ENCODE results near the gene SYT15. TPM values are rescaled to one million over a fixed set of nuclear protein-coding genes. Genes with fewer than 3 reads are reported as not detected.

The SYT15 gene
- total RNA-seq, 2 donors from 2014 or later = 1.0 to 1.1 TPM

DNA sequence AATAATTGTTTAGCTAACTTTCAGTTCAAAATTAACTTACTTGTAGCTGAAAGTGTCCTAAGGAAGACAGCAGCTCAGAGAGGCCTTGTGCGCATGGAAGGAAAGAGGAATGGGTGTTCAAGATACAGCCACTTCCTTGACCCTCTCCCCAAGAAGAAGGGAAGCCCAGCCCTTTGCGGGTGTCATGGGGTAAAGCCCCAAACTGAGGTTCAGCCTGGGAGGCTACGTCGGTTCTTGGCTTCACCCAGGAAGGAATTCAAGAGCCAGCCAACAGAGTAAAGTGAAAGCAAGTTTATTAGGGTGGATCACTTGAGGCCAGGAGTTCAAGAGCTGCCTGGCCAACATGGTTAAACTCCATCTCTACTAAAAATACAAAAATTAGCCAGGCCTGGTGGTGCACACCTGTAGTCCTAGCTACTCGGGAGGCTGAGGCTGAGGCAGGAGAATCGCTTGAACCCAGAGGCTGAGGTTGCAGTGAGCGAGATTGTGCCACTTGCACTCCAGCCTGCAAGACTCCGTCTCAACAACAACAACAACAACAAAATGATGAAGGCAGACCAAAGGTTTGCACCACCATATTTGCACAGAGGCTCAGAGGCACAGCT lies 38.4 kb upstream of the SYT15 start:
- ATAC-seq (no peak), DNase-seq (peak in 1 of 3 donors; percentile 2)
- Mint-ChIP-seq H3K27ac (no peak overlapping the region), H3K4me1 (peaks cover 6% of the 10 kb centered on the region), H3K27me3 (peaks cover 45% of the 10 kb centered on the region), H3K4me3 (peak overlapping the region; percentile 5), H3K36me3 (ENCODE audit: low read depth) (peaks cover 5% of the 10 kb centered on the region)
- H3K9me3 ChIP-seq (ENCODE audit: control insufficient read depth, low read length, poor library complexity, severe bottlenecking) = no peaks in the 10 kb centered on the region

DNA sequence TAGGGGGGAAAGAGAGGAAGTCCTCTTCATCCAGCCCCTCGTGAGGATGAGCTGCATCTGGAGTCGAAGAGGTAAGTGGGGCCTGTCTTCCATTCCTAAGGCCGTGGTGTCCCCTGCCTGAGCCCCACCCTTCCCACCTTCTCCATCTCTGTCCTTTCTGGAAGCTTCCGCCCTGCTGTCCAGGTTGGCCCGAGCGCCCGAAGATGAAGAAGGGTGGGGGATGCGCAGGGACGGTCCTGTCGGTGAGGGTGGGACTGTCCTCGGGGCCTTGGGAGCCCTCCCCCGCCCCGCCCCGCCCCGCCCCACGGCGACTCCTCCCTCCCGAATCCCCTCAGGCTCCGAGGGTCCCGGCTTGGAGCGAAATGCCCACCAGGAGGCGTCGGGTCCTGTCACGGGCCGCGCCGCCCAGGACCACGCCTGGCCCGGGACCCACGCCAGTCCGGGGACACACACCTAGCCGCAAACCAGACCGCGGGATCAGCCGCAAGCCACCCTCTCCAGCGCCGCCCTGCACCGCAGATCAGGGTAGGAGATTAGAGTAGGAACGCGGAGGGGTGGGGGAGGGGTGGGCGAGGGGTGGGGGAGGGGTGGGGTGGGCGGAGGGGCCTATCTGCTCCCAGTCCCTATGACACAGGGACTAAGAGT lies 37.8 kb upstream of the SYT15 start:
- H3K9me3 ChIP-seq (ENCODE audit: control insufficient read depth, low read length, poor library complexity, severe bottlenecking) = no peaks in the 10 kb centered on the region
- DNase-seq (peak in 2 of 3 donors; percentile 7 to 11), ATAC-seq (no peak)
- peaks cover 5% of the 10 kb centered on the region for H3K36me3 Mint-ChIP-seq (ENCODE audit: low read depth)
- peaks cover 44% of the 10 kb centered on the region for H3K27me3 Mint-ChIP-seq
- peak overlapping the region; percentile 2 for H3K4me3 Mint-ChIP-seq
- no peak overlapping the region for H3K27ac Mint-ChIP-seq
- H3K4me1 Mint-ChIP-seq = peaks cover 6% of the 10 kb centered on the region

DNA sequence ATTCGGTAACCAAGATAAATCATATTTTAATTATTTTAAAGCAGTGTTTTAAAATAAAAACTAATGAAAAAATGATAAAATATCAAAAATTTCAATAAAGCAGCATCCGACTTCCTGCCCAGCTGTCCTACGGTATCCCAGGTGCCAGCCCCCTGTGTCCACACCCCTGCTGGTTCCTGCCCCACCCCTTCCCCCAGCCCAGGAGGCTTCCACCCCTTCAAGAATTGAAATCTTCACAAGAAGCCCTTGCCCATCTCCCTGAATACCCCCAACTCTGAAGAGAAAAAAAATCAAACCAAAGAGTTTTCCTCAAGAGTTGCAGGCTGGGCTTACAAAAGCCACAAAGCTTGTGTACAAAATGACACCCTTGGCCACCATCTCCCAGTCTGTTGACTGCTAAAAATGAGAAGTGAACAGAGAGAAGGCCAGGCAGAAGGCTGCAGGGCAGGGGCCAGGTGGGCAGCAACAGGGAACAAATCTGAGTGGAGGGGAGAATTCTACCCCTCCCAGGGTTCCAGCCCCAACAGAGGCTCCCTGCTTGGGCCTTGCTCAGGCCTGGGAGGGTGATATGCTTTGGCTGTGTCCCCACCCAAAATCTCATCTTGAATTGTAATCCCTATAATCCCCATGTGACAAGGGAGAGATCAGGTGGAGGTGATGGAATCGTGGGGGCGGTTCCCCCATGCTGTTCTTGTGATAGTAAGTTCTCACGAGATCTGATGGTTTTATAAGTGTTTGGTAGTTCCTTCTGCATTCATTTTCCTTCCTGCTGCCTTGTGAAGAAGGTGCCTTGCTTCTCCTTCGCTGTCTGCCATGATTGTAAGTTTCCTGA lies 37.0 kb upstream of the SYT15 start:
- H3K4me1 Mint-ChIP-seq = peaks cover 6% of the 10 kb centered on the region
- ATAC-seq (no peak), DNase-seq (peak in 1 of 3 donors; percentile 3)
- H3K9me3 ChIP-seq (ENCODE audit: control insufficient read depth, low read length, poor library complexity, severe bottlenecking) = no peaks in the 10 kb centered on the region
- peaks cover 36% of the 10 kb centered on the region for H3K27me3 Mint-ChIP-seq
- H3K36me3 Mint-ChIP-seq (ENCODE audit: low read depth) = peaks cover 5% of the 10 kb centered on the region
- no peak overlapping the region for H3K27ac Mint-ChIP-seq
- H3K4me3 Mint-ChIP-seq = no peak overlapping the region

DNA sequence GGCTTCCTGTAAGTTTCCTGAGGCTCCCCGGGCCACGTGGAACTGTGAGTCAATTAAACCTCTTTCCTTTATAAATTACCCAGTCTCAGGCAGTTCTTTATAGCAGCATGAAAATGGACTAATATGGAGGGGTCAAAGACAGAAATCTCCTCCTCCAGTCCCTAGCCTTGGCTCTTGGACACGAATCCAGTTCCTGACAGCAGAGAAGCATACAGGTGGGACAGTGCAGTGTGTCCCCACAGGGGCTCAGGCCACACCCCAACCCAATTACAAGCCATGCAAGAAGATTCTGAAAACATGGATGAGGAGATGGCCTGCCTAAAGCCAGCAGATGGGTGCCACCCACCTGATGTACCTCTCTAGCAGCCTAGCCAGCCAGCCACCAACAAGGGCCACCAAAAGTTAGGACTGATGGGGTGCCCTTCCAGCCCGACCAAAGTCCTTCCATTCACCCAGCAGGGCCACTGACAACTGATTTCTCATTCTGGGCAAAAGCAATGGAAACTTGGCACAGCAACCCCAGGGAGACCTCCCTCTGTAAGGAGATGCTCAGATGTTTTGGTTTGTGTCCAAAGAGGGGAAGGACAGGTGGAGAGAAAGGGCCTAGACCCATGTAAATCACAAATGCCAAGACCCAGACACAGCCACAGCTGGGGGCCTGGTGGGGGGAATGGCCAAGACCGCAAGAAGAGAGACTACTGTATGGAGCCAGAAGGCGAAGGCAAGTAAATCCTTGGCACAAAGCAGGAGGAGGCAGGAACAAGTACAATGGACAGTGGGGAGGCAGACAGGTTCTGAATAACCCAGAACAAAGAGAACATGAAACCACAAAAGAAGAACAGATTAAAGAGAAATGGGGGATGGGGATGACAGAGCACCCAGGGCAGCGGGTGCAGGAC lies 36.1 kb upstream of the SYT15 start:
- DNase-seq (peak in 1 of 3 donors; percentile 7), ATAC-seq (no peak)
- Mint-ChIP-seq H3K4me3 (no peak overlapping the region), H3K36me3 (ENCODE audit: low read depth) (peaks cover 5% of the 10 kb centered on the region), H3K4me1 (peaks cover 6% of the 10 kb centered on the region), H3K27ac (no peak overlapping the region), H3K27me3 (peaks cover 28% of the 10 kb centered on the region)
- no peaks in the 10 kb centered on the region for H3K9me3 ChIP-seq (ENCODE audit: control insufficient read depth, low read length, poor library complexity, severe bottlenecking)

DNA sequence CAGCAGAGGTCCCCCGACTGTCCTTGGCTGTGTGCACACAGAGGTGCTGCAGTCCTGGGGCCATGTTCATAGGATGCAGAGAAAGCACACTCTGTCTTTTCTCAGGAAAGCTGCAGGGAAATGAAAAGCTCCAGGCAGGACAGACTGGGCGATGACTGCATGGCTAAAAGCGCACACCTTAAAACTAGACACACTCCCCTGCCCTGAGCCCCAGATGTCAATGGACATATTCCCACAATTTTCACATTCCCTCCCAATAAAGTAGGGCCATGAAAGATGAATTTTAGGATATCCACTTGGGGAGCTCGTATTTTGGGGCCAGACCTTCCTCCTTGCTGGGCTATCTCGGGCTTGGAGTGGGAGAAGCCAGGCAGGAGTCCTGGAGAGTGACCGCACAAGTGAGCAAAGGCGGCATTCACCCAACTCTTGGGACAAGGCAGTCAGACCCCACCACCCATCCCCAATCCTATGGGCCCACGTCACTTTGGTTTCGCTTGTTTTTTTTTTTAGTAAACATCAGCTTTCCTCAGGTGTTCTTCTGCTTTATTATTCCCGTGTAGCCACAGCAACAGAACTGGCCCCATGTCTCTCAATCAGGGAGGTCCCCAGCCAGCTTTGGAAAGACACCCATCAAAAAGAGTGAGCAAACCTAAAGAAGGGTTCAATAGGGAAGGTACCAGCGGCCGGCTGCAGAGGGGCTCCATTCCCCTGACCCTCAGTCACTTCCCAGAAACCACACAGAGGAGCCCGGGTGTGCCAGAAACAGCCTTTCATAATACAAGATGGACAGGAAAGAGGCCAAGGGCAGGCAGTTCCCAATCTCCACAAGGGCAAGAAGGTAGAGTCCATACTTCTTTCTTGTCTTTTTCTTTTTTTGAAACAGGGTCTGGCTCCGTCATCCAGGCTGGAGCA lies 35.2 kb upstream of the SYT15 start:
- ATAC-seq (no peak), DNase-seq (peak in 1 of 3 donors; percentile 9)
- Mint-ChIP-seq H3K36me3 (ENCODE audit: low read depth) (peaks cover 5% of the 10 kb centered on the region), H3K4me1 (peaks cover 6% of the 10 kb centered on the region), H3K4me3 (no peak overlapping the region), H3K27ac (no peak overlapping the region), H3K27me3 (peaks cover 19% of the 10 kb centered on the region)
- no peaks in the 10 kb centered on the region for H3K9me3 ChIP-seq (ENCODE audit: control insufficient read depth, low read length, poor library complexity, severe bottlenecking)

DNA sequence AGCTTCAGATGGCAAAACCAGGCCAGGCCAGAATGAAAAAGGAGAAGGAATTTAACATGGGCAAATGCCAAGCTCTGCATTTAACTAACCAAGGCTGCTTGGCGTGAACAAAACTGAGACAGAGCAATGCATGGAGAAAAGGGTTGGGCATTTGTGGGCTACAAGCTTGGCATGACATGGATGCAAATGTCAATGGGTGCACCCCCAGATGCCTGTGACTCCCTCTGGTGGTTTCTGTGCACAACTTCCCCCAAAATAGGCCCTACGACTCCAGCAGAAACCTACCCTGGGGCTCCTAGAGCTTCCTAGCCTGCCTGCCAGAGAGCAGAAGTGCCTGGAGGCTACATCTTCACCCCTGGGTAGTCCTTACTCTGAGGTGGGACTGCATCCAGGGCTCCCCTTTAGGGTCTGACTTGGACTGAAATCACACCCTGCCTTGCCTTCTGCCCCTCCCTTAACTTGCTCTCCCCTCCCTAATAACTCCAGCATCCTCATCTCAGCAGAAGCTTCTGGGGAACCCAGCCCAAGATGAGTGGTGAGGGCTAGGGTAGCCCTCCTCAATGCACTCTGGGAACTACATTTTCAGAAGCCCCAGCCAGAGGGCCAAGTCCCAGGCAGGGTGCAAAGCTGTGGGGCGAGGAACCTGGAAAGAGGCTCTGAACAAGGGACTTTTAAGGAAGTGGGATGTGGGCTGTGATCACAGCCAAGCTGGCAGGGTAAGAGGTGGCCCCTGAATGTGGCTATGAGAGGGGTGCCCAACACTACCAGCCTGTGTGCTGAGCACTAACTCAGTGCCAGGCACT lies 33.7 kb upstream of the SYT15 start:
- H3K9me3 ChIP-seq (ENCODE audit: control insufficient read depth, low read length, poor library complexity, severe bottlenecking) = no peaks in the 10 kb centered on the region
- peaks cover 6% of the 10 kb centered on the region for H3K4me1 Mint-ChIP-seq
- H3K27me3 Mint-ChIP-seq = peaks cover 7% of the 10 kb centered on the region
- H3K27ac Mint-ChIP-seq = no peak overlapping the region
- H3K4me3 Mint-ChIP-seq = no peak overlapping the region
- DNase-seq = no peak
- ATAC-seq = no peak
- peaks cover 5% of the 10 kb centered on the region for H3K36me3 Mint-ChIP-seq (ENCODE audit: low read depth)

DNA sequence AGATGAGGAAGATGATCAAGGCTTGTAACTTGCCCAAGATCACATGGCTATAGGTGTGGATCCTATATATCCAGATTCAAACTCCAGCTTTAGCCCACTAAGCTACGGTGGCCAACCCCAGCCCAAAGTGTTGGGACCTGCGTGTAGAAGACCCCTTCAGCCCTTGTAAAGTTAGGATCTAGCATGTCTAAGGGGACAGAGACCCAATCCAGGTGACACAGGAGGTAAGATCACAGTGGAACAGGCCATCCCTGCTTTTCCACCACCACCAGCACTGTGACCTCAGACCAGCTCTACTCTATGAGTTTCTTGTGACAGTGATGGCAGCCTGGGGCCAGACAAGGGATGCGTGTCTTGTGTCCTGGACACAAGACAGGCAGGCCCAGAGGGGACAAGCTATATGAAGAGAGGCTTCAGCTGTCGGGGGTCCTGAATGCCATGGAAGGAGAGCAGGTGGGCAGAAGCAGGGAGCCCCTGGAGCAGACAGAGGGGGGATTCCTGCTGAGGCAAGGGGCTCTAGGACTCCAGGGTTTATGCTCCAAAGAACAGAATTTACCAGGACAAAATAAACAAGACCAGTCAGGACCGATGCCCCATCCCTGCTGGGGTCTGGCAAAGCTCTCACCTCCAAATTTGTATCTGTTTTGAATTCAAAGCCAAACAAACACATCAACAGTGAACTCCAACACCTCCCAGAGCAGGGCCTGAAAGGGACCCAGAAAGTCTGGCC lies 32.9 kb upstream of the SYT15 start:
- Mint-ChIP-seq H3K36me3 (ENCODE audit: low read depth) (peaks cover 2% of the 10 kb centered on the region), H3K4me3 (no peak overlapping the region), H3K27me3 (no peaks in the 10 kb centered on the region), H3K4me1 (no peaks in the 10 kb centered on the region), H3K27ac (no peak overlapping the region)
- ATAC-seq = no peak
- no peak for DNase-seq
- no peaks in the 10 kb centered on the region for H3K9me3 ChIP-seq (ENCODE audit: control insufficient read depth, low read length, poor library complexity, severe bottlenecking)

DNA sequence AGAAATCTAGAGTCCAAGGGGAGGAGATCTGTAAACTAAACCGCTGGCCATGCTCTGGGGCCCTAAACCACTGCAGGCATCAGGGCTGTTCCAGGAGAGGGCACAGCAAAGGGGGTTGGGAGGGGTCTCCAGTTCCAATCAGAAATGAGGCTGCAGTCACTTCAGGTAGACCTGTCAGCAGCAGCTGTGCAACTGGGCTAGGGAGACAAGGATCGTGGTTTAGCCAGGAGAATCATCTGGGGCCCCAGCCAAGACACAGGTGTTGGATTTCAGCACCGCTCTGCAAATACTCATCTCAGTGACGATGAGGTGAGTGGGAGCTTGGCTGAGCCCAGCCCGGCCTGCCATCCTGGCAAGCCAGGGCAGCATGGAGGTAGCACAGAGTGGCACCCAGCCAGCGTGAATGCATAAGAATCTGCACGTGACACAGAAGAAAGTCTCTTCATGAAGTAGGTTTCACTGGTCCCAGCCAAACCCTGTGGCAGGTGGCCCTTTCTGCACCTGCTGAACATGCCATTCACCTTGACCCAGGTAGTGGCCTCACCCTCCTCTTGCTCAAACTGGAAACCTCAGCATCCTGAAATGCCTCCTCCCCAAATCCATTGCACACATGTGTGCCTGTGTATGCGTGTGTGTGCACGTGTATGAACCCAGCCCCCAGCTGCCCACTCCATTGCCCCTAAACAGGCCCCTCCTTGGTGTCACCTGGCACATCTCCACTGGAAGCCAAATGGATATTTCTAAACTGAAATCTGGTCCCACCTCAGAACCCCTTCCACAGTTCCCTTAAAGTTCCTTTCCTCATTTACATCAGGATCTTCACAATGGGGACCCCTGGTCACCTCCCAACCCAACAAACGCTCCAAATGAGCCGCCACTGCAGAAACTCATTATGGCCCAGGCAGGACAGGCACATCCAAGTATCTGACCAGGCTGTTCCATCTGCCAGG lies 32.1 kb upstream of the SYT15 start:
- no peaks in the 10 kb centered on the region for H3K4me1 Mint-ChIP-seq
- H3K36me3 Mint-ChIP-seq (ENCODE audit: low read depth) = peaks cover 2% of the 10 kb centered on the region
- no peaks in the 10 kb centered on the region for H3K9me3 ChIP-seq (ENCODE audit: control insufficient read depth, low read length, poor library complexity, severe bottlenecking)
- ATAC-seq (no peak), DNase-seq (peak in 1 of 3 donors; percentile 11)
- H3K4me3 Mint-ChIP-seq = no peak overlapping the region
- H3K27ac Mint-ChIP-seq = no peak overlapping the region
- no peaks in the 10 kb centered on the region for H3K27me3 Mint-ChIP-seq

DNA sequence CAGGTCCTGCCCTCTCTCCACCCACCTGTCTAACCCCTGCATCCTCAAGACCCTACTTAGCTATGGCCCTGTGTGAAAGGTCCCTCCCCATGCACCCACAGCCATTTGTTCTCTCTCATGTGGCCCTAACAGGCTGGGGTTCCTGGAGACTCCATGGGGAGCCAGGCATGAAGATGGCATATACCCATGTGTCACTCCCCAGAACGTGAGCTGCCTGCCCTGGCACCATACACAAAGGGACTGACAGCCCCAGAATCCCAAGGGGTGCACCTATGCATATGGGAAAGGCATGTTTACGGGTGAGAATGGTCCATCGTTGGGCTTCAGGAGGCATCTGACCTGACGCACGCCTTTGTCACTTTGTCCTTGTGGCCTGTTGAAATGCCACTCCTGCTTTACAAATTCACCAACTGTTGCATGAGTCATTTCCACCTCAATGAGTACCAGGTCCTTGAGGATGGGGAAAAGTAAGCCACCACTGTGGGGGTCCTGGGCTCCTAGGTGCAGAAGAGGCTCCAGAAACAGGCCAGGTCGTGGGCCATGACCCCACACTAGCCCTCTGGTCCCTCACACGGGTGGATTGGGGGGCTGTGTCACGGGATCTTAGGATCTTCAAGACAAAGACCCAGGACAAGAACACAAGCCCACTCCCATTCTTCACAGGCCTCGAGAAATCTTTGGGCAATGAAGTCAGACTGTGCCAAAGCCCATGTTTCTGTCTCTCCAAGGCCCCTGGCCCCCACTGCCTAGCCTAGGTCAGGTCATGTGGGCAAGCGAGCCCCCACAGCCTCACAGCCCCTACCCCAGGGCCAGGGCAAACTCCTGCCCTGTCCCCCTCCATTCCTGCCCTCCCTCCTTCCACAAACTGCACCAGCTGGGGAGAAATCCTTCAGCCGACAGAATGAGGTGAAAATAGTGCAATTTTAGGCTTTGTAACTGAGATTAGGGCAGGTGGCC lies 31.1 kb upstream of the SYT15 start:
- peak in 1 of 3 donors; percentile 8 for DNase-seq
- Mint-ChIP-seq H3K4me3 (no peak overlapping the region), H3K36me3 (ENCODE audit: low read depth) (peaks cover 2% of the 10 kb centered on the region), H3K27me3 (no peaks in the 10 kb centered on the region), H3K4me1 (no peaks in the 10 kb centered on the region), H3K27ac (no peak overlapping the region)
- H3K9me3 ChIP-seq (ENCODE audit: control insufficient read depth, low read length, poor library complexity, severe bottlenecking) = no peaks in the 10 kb centered on the region
- no peak for ATAC-seq
